HG03520 (cell line): ENCODE measurements around the gene C16orf87.

ENCODE experiments used
- ATAC-seq: cut with Tn5 transposase; IDR thresholded peaks from one replicate; pipeline ENCODE4 v1.9.1; 2021; ENCODE audit warnings: mild to moderate bottlenecking, moderate library complexity; ENCODE audit not compliant: unreplicated experiment

Gene C16orf87

GRCh38 chr16:46762583-46762982, 68.4 kb downstream of the C16orf87 start:
- no peak for ATAC-seq

DNA sequence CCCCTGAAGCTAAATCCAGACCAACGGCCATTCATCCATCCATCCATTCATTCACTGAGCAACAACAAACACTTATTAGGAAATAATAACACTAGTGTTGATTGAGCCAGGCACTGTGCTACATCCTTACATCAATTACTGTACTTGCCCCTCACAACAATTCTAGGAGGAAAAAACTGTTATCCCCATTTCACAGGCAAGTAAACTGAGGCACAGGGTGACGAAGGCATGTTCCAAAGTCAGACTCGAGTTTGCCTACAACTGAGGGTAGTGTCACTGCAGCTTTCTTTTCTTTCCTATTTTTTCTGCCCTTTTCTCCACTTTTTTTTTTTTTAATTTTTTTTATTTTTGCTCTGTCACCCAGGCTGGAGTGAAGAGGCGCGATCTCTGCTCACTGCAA, 71.7 kb downstream of the C16orf87 start:
- no peak for ATAC-seq

- ATAC-seq: no peak
Observed at GRCh38 chr16:46757339-46758050, 73.5 kb downstream of the C16orf87 start.

DNA sequence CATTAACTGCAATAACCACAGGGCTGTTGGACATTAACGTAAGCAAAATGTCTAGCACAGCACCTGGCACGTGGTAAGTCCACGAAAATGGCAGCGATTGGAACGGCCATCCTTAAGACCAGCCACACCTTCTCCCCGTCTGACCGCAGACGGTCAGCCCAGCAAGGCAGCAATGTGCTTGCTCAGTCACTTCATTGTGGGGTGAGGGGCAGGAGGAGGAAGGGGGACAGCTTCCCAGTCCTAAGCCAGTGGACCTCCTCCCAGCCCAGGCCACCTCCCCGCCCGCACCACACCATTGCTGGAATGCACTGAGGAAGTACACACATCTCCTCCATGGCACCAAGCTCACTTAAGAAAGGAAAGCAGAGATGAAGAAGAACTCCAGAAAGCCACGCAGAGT, 74.2 kb downstream of the C16orf87 start:
- ATAC-seq: no peak

- no peak for ATAC-seq
Observed at GRCh38 chr16:46753015-46753414, 78.0 kb downstream of the C16orf87 start.

DNA sequence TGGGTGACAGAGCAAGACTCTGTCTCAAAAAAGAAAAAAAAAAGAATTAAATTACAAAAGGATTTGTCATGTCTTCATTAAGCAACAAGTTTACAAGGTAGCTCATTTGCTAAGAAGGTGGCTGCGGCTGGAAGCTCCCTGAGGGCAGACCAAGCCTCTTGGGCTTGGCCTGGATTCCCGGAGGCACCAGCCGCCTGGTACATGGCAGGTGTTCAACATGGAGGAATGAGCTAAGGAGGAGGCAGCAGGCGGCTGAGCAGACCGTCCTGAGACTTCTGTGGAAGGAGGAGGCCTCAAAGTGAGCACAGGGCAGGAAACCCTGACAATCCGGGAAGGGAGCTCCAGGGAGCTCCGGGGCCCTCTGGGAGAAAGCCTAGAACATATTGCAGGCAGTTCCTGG, 79.6 kb downstream of the C16orf87 start:
- no peak for ATAC-seq

DNA sequence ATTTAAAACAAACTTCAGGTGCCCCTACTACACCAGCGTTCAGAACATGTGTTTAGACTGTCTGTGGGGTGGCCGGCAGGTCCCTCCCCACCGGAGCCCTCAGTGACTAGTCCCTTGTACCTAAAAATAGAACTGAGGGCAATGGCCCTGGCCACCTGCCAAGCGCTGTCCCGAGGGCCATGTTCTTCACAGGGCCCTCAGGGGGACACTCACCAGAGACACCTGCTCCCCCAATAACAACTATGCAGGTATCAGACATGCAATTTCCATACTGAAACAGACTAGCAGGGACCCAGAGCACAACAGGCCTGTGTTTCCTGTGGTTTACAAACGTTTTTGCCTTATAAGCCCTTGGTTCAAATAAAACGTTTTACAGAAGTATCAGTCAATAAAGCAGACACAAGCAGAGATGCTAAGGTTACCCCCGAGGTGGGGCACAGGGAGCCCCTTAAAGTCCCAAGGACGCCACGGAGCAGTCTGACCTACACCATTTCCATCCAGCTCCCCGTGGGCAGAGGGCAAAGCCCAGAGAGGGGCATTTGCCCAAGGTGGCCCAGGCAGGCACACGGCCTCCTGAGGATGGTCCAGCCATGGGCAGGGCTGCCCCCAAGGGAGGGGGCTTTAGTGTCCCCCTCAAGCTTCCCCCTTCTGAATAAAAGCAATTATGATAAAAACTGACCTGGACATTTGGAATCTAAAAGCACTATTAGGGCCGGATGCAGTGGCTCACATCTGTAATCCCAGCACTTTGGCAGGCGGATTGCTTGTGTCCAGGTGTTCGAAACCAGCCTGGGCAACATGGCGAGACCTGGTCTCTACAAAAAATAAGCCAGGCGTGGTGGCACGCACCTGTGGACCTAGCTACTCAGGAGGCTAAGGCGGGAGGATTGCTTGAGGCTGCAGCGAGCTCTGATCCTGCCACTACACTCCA, 81.9 kb downstream of the C16orf87 start:
- peak; percentile 41 for ATAC-seq

DNA sequence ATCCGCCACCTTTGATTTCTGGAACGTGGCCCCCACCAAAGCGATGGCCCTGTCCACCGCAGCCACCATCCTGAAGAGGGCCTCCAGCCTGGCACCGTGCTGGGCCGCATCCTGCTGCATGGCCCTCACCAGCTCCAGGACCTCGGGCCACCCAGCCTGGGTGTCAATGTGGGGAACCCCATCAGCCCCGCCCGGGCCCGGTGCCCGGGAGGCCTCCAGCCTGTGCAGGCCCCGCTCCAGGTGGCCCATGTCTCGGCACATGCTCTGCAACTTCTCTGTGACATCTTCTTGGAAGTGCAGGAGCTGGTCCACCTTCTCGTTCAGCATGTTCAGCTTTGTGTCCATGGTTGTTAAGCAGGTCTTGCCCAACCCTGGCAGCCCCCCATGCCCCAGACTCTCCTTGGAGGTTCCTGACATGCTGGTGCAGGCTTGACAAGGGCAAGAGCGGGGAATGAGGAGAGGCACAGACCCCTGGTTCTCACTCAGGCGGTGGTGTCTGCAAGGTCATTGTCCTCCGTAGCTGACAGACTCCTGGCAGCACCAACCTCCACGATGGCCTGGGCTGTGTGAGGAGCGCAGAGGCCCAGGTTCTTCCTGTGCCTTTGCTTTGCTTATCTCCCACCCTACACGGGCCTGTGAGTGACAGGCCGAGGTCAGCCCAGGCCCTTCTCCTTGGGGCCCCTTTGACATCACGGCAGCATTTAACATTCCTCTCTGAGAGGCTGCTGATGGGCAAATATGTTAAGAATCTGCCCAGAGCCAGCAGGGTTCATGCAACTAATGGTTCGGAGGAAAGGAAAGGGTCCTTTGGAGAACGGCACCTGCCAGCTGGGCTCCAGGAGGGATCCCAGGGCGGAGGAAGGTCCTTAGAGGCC, 83.0 kb downstream of the C16orf87 start, which contains the start of gene MYLK3:
Gene MYLK3, minus strand, starts transcription at position 568 of the 875 bp plus-strand sequence. Its CDS starts 151 bp downstream, at position 417.
- ATAC-seq: peak; percentile 14

GRCh38 chr16:46746821-46747776, 83.9 kb downstream of the C16orf87 start:
- no peak for ATAC-seq
